GM19240 (cell line): ENCODE data around the gene KRT33A.

ENCODE experiments used
- DNase-seq: peaks from one replicate; pipeline ENCODE4 v3.0.0; 2011; ENCODE audit warnings: low spot score; ENCODE audit not compliant: insufficient read length

The KRT33A gene

GRCh38 chr17:41329279-41329948 lies 21.2 kb downstream of the KRT33A start:
- no peak for DNase-seq

DNA sequence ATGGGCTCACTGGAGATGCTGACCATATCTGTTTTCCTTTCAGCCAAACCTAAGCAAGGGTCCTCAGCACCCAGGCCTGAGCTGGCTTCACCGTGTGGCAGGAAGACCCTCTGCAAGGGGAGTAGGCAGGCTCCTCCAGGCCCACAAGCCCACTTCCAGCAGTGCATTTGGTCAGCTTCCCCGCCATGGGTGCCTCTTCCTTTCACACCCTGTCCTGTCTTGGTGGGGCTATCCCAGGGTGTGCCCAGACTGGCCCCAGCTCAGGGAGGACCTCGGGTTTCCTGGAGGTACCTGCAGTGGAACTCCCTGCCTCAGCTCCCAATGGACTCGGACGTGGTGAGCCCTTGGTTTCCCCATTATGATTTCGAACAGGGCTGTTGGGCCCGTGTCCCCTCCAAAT lies 22.4 kb downstream of the KRT33A start:
- DNase-seq = no peak

DNA sequence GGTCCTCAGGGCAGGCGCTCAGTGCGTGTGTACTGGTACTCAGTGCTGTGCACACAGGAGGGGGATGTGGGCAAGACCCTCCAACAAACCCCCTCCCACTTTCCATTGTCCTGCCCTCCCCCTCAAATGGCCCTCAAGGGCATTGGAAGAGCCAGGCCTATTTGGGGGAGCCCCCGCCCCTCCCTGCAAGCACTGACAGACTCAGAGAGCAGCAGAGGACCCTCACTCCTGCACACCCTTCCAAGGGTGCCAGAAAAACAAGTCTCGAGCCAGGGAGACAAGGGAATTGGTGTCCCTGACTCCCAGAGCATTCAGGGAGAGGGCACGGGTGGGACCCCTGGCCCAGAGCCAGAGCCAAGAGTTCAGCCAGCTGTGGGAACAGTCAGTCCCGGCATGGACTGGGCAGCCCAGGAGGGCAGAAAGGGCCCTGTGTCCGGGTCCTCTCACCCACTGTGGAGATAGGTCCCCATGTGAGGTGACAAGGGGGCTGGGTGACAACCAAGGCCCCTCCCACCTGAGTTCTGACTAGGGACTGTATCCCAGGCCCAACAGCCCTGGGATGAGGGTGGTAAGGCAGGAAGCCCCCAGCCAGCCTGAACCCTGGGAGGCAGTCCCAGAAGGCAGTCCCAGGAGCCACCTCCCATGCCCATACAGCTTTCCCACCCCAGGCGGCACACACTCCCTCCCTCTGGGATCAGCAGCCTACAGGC lies 23.1 kb downstream of the KRT33A start:
- DNase-seq = no peak

DNA sequence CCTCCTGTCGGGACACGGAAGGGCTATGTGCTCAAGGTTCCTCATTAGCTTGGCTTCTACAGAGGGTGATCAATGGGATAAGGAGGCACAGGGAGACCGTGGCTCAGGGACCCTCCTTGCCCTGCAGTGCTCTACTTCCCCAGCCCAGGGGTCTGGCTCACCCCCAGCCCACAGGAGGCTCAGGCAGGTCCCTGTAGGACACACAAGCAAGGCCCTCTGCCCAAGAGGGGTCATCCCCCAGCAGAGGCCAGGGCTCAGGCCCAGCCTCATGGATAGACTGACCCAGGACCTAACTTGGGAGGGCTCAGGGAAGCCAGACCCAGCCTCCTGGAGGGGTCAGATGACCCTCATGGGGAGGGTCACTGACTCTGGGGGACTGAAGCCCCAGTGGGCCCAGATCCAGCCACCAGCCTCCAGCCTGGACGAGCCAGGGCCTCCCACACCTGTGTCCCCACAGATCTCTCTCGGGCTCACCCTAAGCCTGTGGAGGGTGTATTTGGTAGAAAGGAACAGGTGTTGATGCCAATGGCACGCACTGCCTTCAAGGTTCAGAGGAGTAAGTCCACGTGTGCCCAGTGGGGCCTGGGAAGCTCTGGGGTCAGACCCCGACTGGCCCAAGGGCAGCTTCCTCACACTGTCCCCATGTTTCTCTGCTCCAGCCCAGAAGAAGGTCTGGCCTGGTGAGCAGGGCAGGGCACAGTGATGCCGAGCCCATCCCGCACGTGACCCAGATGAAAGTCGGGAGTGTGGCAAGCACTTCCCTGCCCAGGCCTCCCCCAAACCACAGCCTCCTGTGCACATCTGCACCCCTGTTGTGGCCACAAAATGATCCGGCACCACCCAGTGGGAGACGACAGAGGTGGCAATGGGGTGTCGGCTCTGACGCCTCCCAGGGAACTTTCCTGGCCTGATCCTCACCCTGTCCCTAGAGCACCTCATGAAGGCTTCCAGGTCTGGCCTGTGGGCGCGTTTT lies 24.2 kb downstream of the KRT33A start:
- no peak for DNase-seq

GRCh38 chr17:41325611-41326010 lies 25.0 kb downstream of the KRT33A start:
- no peak for DNase-seq

GRCh38 chr17:41325126-41325525 lies 25.5 kb downstream of the KRT33A start:
- no peak for DNase-seq

- DNase-seq = no peak
Measured at GRCh38 chr17:41324180-41325075, 26.2 kb downstream of the KRT33A start.

DNA sequence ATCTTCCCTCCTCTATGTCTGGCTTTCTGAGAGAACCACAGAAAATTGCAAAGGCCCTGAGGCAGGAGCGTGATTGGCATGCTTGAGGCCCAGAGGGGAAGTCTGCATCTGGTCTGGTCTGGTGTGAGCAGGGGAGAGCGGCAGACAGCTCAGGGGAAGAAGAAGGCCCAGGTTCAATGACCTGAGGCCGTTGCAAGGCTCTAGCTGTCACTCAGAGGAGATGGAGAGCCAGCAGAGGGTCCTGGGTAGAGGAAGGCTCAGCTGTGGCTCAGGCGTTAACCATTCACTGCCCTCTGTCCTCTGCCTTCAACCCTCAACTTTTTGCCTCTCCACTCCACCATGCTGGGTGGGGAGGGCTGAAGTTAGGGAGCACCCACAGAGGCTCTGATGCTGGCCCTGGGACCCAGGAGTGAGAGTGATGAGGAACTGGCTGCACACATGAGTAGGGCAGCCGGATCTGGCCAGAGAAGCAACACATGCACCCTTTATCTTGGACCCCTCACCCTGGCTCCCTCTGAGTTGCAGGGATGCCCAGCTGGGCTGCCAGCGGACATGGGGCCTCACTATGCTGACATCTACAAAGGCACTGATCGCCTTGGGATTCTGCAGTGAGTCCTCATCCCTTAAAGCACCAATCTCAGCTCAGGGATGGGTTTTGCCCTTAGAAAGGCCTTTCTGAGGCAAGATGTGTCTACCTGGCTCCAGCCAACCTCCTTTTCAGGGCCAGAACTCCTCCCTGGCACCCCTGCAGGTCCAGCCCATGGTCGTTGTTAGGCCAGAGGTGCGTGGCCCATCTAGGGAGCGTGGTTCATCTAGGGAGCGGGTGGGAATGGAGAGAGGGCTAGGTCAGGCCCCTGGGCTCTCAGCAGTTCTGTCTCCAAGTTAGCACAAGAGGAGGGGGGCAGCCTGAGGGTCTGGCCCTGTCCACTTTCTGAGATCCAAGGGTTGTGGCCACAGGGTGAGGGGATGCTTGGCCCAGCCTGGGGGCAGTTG lies 27.4 kb downstream of the KRT33A start:
- no peak for DNase-seq

GRCh38 chr17:41322094-41322902 lies 28.3 kb downstream of the KRT33A start:
- DNase-seq = no peak

DNA sequence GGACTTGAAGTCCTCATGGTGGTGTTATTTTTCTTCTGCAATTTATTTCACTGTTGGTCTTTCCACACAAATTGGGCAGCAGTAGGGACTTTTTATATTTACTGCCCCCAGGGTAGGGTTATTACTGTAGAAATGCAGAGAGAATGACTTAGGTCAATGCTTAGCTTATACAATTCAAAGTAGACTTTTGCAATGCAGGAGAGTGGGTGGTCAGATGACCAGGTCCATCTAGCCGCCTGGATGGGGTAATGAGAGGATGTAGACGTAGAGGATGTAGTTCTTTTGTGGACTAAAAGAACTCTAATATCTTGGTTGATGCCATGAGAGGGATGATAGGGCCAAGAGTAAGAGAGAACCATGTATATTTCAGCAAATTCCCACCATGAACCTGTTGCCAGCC lies 32.4 kb downstream of the KRT33A start:
- DNase-seq = no peak

DNA sequence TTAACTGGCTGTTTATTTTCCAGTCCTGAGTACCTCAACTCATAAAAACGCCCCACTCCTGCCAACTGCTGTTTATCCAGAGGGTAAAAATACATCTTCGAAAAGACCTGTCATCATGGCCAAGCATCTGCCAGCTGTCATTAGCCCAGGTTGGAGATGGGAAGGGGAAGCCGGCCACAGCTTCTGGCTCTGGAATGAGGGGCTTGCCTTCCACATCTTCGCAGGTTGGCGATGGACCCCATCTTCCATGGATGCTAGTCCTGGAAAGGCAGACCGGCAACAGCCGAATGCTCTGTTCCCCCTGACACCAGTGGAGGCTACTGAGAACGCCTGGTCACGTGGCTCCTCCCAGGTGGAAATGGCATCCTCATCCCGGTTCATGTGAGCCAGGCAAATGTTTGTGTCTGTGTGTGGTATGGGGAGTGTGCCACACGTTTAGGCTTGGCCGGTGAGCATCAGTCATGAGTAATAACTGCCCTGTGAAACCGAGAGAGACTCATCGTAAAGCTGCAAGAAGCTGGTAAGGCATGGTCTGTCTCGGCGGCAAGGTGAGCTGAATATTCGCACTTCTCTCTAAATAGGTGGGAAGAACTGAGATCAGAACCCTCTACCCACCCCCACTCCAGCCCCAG lies 34.7 kb downstream of the KRT33A start:
- DNase-seq = no peak

GRCh38 chr17:41315204-41315794 lies 35.3 kb downstream of the KRT33A start, which contains the start of gene KRTAP17-1:
Gene KRTAP17-1, minus strand, starts transcription at chr17:41315710. Its CDS starts 60 bp downstream, at chr17:41315650.
- no peak for DNase-seq

DNA sequence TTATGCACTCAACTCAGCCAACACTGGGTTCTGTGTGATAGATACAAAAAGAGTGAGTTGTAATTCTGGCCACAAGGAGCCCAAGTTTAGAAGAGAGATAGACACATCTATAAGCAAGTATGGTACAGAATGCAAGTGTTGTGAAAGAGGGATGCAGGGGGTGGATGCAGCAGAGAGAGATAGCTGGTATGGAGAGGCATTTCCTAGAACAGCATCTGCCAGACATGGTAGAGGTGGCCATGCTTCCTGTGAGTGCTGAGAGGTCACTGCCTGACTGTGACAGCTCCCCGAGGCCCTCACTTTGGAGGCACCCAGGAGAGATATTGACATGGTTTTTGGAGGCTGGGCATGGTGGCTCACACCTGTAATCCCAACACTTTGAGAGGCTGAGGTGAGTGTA lies 39.5 kb downstream of the KRT33A start:
- no peak for DNase-seq

DNA sequence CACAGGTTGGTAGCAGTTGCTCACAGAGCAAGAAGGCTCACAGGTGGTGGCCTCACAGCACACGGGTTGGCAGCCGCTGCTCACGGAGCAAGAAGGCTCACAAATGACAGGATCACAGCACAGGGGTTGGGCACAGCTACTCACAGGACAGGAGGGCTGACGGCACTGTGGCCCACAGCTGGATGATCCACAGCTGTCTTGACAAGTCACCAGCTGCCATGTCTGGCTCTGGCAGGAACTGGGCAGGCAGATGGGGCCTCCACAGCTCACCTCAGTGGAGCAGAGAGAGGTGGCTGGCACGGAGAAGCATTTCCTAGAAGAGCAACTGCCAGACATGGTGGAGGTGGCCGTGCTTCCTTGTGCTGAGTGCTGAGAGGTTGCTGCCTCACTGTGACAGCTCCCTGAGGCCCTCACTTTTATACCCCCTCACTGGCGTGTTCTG lies 41.7 kb downstream of the KRT33A start, which contains the start of gene KRTAP16-1:
TSS of gene KRTAP16-1 (minus strand) at position 392 of the 442 bp plus-strand sequence. CDS start at position 336, 56 bp downstream.
- no peak for DNase-seq

- no peak for DNase-seq
Measured at GRCh38 chr17:41308251-41308917, 42.2 kb downstream of the KRT33A start.

GRCh38 chr17:41307647-41308046 lies 43.0 kb downstream of the KRT33A start:
- DNase-seq = no peak

DNA sequence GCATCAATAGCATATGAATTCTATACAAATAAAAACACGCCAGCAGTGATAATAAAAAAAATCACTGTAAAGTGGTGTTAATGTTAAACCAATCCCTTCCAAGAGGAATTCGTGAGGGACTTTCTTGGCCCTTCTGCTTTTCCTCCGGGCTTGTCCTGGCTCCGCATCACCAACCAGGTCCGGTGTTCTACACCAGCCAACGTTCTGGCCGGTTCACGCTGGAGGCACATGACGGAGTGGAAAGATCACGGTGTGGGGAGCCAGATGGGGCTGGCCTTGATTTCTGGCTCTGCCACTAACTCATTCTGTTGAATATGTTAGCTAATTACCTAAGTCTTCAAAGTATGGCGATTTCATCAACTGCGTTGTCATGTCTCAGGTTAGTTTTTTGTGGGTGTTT lies 46.5 kb downstream of the KRT33A start:
- no peak for DNase-seq
